H1 (cell line): Measurements from ENCODE around the gene SMIM28. TPM values are rescaled to one million over a fixed set of nuclear protein-coding genes. Genes with fewer than 3 reads are reported as not detected.

Experiments
- CTCF ChIA-PET: fragments of 300-600 bp; sonication (Branson Sonifier 250); formaldehyde crosslinking; loops from one replicate; lab custom pipeline; 2021; ENCODE audit not compliant: partially characterized antibody; lab: Charles Lee
- POLR2A ChIA-PET: fragments of 300-600 bp; sonication (Branson Sonifier 250); formaldehyde crosslinking; loops from one replicate; lab custom pipeline; 2021; ENCODE audit warnings: inconsistent platforms; ENCODE audit not compliant: partially characterized antibody; lab: Charles Lee
- DNase-seq, 2 experiments: peaks; one replicate each; pipeline versions ENCODE4 v3.0.0 to v3.0.0-alpha.2; 2010 to 2022; ENCODE audit warnings: low spot score in 2 of 2, low read depth in 1 of 2, mixed read lengths in 1 of 2
- FAIRE-seq: peaks from 2 replicates; lab custom pipeline; 2011; peaks lifted over from hg19 to GRCh38; lab: Jason Lieb, UNC
- H2AFZ ChIP-seq: 2 replicates; pipeline ENCODE4 v1.8.1; 2012; ENCODE audit warnings: low read length, inconsistent platforms
- H2AK5ac ChIP-seq: 2 replicates; pipeline ENCODE4 v1.6.1; 2013; ENCODE audit warnings: low read depth, low read length
- H2BK120ac ChIP-seq: replicated peaks from 2 replicates; pipeline ENCODE3; 2013; ENCODE audit warnings: low read depth, low read length, inconsistent platforms
- H2BK12ac ChIP-seq: 2 replicates; pipeline ENCODE4 v1.6.1; 2013; ENCODE audit warnings: low read depth, low read length
- H2BK15ac ChIP-seq: 2 replicates; pipeline ENCODE4 v1.6.1; 2013; ENCODE audit warnings: low read length
- H2BK20ac ChIP-seq: 2 replicates; pipeline ENCODE4 v1.6.1; 2013; ENCODE audit warnings: low read length
- H2BK5ac ChIP-seq: 2 replicates; pipeline ENCODE4 v1.6.1; 2013; ENCODE audit warnings: low read depth, low read length
- H3K14ac ChIP-seq: 2 replicates; pipeline ENCODE4 v1.6.1; 2013; ENCODE audit warnings: inconsistent platforms; ENCODE audit not compliant: insufficient read length
- H3K18ac ChIP-seq: 2 replicates; pipeline ENCODE4 v1.6.1; 2013; ENCODE audit warnings: low read length; ENCODE audit errors: extremely low read depth
- H3K23ac ChIP-seq: 2 replicates; pipeline ENCODE4 v1.6.1; 2013; ENCODE audit warnings: inconsistent platforms; ENCODE audit not compliant: insufficient read length
- H3K23me2 ChIP-seq: 2 replicates; pipeline ENCODE4 v1.6.1; 2013; ENCODE audit warnings: low read depth, low read length
- H3K27ac ChIP-seq: 2 replicates; pipeline ENCODE4 v1.6.1; 2011; ENCODE audit warnings: low read depth, low read length, inconsistent platforms
- H3K27me3 ChIP-seq, 4 experiments: replicated peaks in 1 of 4; 1 replicate in 1 of 4; 2 replicates in 3 of 4; pipeline versions ENCODE4 v1.6.1 to v1.8.1; 2011 to 2013; ENCODE audit warnings: low read length in 3 of 4, mild to moderate bottlenecking in 3 of 4, inconsistent platforms in 2 of 4, mixed read lengths in 2 of 4, moderate library complexity in 1 of 4; ENCODE audit not compliant: control insufficient read depth in 3 of 4, insufficient read depth in 3 of 4; ENCODE audit errors: extremely low read depth in 1 of 4
- H3K36me3 ChIP-seq, 4 experiments: 2 replicates each; pipeline versions ENCODE4 v1.6.1 to v1.8.1; 2011 to 2013; ENCODE audit warnings: mild to moderate bottlenecking in 4 of 4, low read length in 3 of 4, moderate library complexity in 2 of 4, control low read depth in 1 of 4, inconsistent platforms in 1 of 4; ENCODE audit not compliant: insufficient read depth in 4 of 4, control insufficient read depth in 2 of 4
- H3K4ac ChIP-seq: replicated peaks from 2 replicates; pipeline ENCODE3; 2013; ENCODE audit warnings: low read length, low read depth, mixed read lengths, inconsistent platforms; ENCODE audit not compliant: insufficient read length
- H3K4me1 ChIP-seq, 4 experiments: replicated peaks in 1 of 4; 1 replicate in 1 of 4; 2 replicates in 3 of 4; pipeline versions ENCODE4 v1.6.1 to v1.8.1; 2011 to 2013; ENCODE audit warnings: low read length in 3 of 4, inconsistent platforms in 2 of 4, mixed read lengths in 1 of 4; ENCODE audit not compliant: insufficient read depth in 4 of 4, control insufficient read depth in 3 of 4
- H3K4me2 ChIP-seq, 2 experiments: 2 replicates each; pipeline versions ENCODE4 v1.6.1 to v1.8.1; 2011 to 2013; ENCODE audit warnings: low read depth in 2 of 2, low read length in 2 of 2, control low read depth in 1 of 2, inconsistent platforms in 1 of 2, mild to moderate bottlenecking in 1 of 2; ENCODE audit not compliant: insufficient read depth in 1 of 2
- H3K4me3 ChIP-seq, 4 experiments: fragments of 200-600, 300-600 bp in 1 of 4; sonication (generic), shearing (Covaris generic), sonication (Bioruptor Twin) in 1 of 4; 2 replicates each; pipeline versions ENCODE4 v1.5.1 to v1.8.1; 2011 to 2016; ENCODE audit warnings: low read length in 4 of 4, low read depth in 3 of 4, control low read depth in 2 of 4, inconsistent platforms in 2 of 4, mild to moderate bottlenecking in 2 of 4, mixed read lengths in 1 of 4, moderate library complexity in 1 of 4; ENCODE audit not compliant: insufficient read depth in 2 of 4; ENCODE audit errors: extremely low read depth in 1 of 4
- H3K56ac ChIP-seq: replicated peaks from 2 replicates; pipeline ENCODE3; 2013; ENCODE audit warnings: low read depth, mild to moderate bottlenecking, mixed read lengths, low read length, inconsistent platforms; ENCODE audit not compliant: insufficient read length
- H3K79me1 ChIP-seq: 2 replicates; pipeline ENCODE4 v1.6.1; 2013; ENCODE audit warnings: low read depth, low read length, control low read depth
- H3K79me2 ChIP-seq, 2 experiments: 2 replicates each; pipeline versions ENCODE4 v1.6.1 to v1.8.1; 2012 to 2013; ENCODE audit warnings: low read length in 2 of 2, mild to moderate bottlenecking in 2 of 2, inconsistent platforms in 1 of 2; ENCODE audit not compliant: insufficient read depth in 2 of 2, control insufficient read depth in 1 of 2
- H3K9ac ChIP-seq, 4 experiments: replicated peaks in 1 of 4; 1 replicate in 1 of 4; 2 replicates in 3 of 4; pipeline versions ENCODE4 v1.6.1 to v1.8.1; 2011 to 2013; ENCODE audit warnings: low read depth in 3 of 4, low read length in 3 of 4, control low read depth in 2 of 4, mild to moderate bottlenecking in 2 of 4, moderate library complexity in 2 of 4, inconsistent platforms in 1 of 4; ENCODE audit errors: extremely low read depth in 1 of 4
- H3K9me3 ChIP-seq, 2 experiments: 2 replicates each; pipeline versions ENCODE4 v1.6.1 to v1.8.1; 2012 to 2013; ENCODE audit warnings: mild to moderate bottlenecking in 2 of 2, moderate library complexity in 2 of 2, control low read depth in 1 of 2, inconsistent platforms in 1 of 2, low read depth in 1 of 2, low read length in 1 of 2, mixed read lengths in 1 of 2; ENCODE audit not compliant: insufficient read depth in 2 of 2
- H4K20me1 ChIP-seq, 2 experiments: replicated peaks in 1 of 2; 2 replicates each; pipeline versions ENCODE3 to v1.8.1; 2011 to 2013; ENCODE audit warnings: inconsistent platforms in 2 of 2, low read length in 2 of 2, mild to moderate bottlenecking in 1 of 2; ENCODE audit not compliant: insufficient read depth in 2 of 2, control insufficient read depth in 1 of 2
- H4K5ac ChIP-seq: 2 replicates; pipeline ENCODE4 v1.6.1; 2013; ENCODE audit warnings: low read length, low read depth, mixed read lengths, inconsistent platforms; ENCODE audit not compliant: insufficient read length
- H4K8ac ChIP-seq: 2 replicates; pipeline ENCODE4 v1.8.0; 2013; ENCODE audit warnings: mild to moderate bottlenecking, moderate library complexity, low read length, inconsistent platforms; ENCODE audit not compliant: insufficient read depth; ENCODE audit errors: extremely low read depth
- H4K91ac ChIP-seq: replicated peaks from 2 replicates; pipeline ENCODE3; 2013; ENCODE audit warnings: low read length, mixed read lengths, inconsistent platforms; ENCODE audit not compliant: insufficient read length
- JUND ChIP-seq: IDR thresholded peaks from 2 replicates; pipeline ENCODE4 v1.6.1; 2011; ENCODE audit warnings: mild to moderate bottlenecking, improper control_type of control experiment, low read length
- POLR2A ChIP-seq, 2 experiments: IDR thresholded peaks; 1 replicate in 1 of 2; 2 replicates in 1 of 2; pipeline ENCODE4 v1.6.1; 2011; ENCODE audit warnings: low read depth in 2 of 2, low read length in 2 of 2, mild to moderate bottlenecking in 2 of 2; ENCODE audit errors: control extremely low read depth in 1 of 2
- SIN3A ChIP-seq, 2 experiments: IDR thresholded peaks in 1 of 2; conservative IDR thresholded peaks in 1 of 2; 2 replicates each; pipeline ENCODE4 v1.6.1; 2011 to 2012; ENCODE audit warnings: low read length in 2 of 2, improper control_type of control experiment in 1 of 2, low read depth in 1 of 2, mild to moderate bottlenecking in 1 of 2
- TBP ChIP-seq: IDR thresholded peaks from 2 replicates; pipeline ENCODE4 v1.6.1; 2011; ENCODE audit warnings: low read depth, low read length, improper control_type of control experiment
- polyA plus RNA-seq, 7 experiments: library from polyadenylated mRNA; depleted of rRNA in 3 of 7; stranded (reverse) in 5 of 7; unstranded in 2 of 7; fragments of >200 nt in 5 of 7; fragments of 200-250 nt in 2 of 7; gene quantifications; 1 replicate in 5 of 7; 2 replicates in 1 of 7; 4 replicates in 1 of 7; pipeline versions ENCODE4 v1.2.1 to v1.2.3, GENCODE V29; 2011 to 2013; ENCODE audit warnings: missing spikeins in 2 of 7, mixed read lengths in 2 of 7
- total RNA-seq: library from RNA; stranded (reverse); fragmentation: NEBNext Ultra II Directional; extraction: Animal tissue kit (Norgen Biotek cat#: 25700); gene quantifications from 2 replicates; pipeline ENCODE4 v1.2.1, GENCODE V29; 2021

Gene SMIM28
- total and polyA plus RNA-seq, 2 of the 8 experiments (the other 6 are each of a cell fraction or from before 2014, with no cell fraction given): not detected

DNA sequence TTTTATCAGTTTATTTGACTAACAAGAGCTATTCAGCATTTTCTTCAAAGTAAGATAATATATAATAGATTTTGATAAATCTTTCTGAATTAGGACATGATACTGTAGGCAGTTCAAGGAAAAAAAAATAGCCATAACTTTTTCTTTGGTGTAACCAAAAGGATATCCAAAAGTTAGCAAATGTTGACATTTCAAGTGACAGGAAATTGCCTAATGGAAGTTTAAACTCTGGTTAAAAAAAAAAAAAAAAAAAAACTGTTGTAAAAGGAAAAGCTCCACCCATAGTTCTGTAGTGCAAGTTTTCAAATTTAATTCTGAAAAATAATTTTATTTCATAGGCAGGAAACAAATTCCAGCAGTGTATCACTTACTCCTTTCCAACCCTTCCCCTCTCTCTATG, 45.2 kb downstream of the SMIM28 start:
- peaks cover 0 to 15% (median 7%) of the 10 kb centered on the region in 4 experiments; a peak in 4 of 8 replicates for H3K36me3 ChIP-seq
- H2BK12ac ChIP-seq: no peak overlapping the region
- H2BK5ac ChIP-seq: no peak overlapping the region
- POLR2A ChIA-PET: no interaction called here
- H2BK15ac ChIP-seq: no peak overlapping the region
- no peaks in the 10 kb centered on the region for H3K9me3 ChIP-seq
- H3K18ac ChIP-seq: no peak overlapping the region
- no peaks in the 10 kb centered on the region for H3K4me1 ChIP-seq
- no peak overlapping the region for H2AFZ ChIP-seq
- no peaks in the 10 kb centered on the region for H4K20me1 ChIP-seq
- H3K56ac ChIP-seq: no peak overlapping the region
- H3K9ac ChIP-seq: no peak overlapping the region
- TF ChIP-seq JUND (no peak), SIN3A (conservative IDR thresholded peaks at IDR 0.05 in 1 of 2, IDR thresholded peaks at IDR 0.05 in 1 of 2; ENCODE audit: low read depth in 1 of 2, low read length in 2 of 2) (no peak), POLR2A (IDR thresholded peaks at IDR 0.05; ENCODE audit: control extremely low read depth in 1 of 2, low read depth in 2 of 2, low read length in 2 of 2) (no peak), TBP (no peak)
- H3K79me1 ChIP-seq: no peaks in the 10 kb centered on the region; the same call in 1 of the 2 replicates
- no peaks in the 10 kb centered on the region for H3K23me2 ChIP-seq
- H3K27ac ChIP-seq: no peak overlapping the region
- no peak overlapping the region for H3K4me3 ChIP-seq
- no peaks in the 10 kb centered on the region for H3K79me2 ChIP-seq
- no peak overlapping the region for H4K5ac ChIP-seq
- no peak overlapping the region for H3K4me2 ChIP-seq
- no peak overlapping the region for H3K23ac ChIP-seq
- no peak overlapping the region for H2AK5ac ChIP-seq
- no peak for FAIRE-seq
- H3K4ac ChIP-seq: no peak overlapping the region
- no peak overlapping the region for H2BK20ac ChIP-seq
- CTCF ChIA-PET: interaction anchor here (0.7 to 2.2 kb wide), 3 partner anchors 14 to 417 kb away, joined by 3 to 7 read pairs (median 3); no protein-coding TSS in a partner anchor
- no peak overlapping the region for H4K91ac ChIP-seq
- H2BK120ac ChIP-seq: no peak overlapping the region
- no peaks in the 10 kb centered on the region for H3K27me3 ChIP-seq
- DNase-seq: no peak
- H3K14ac ChIP-seq: no peak overlapping the region
- H4K8ac ChIP-seq: no peak overlapping the region
